RWPE1 (cell line): ENCODE results near the gene ANGPTL4.
A peak's percentile ranks its signal among the peaks of the same experiment; 100 is the strongest.
"Not testable (repeated sequence)": the region's sequence is repeated elsewhere in the genome, so short reads cannot be mapped to it uniquely, and the experiment has no call there.

Experiments
- CTCF ChIA-PET: fragments of 350-600 bp; sonication (Branson Sonifier 250); formaldehyde crosslinking; extraction: SDS; loops from one replicate; lab custom pipeline; 2021; lab: Yijun Ruan, JAX
- POLR2A ChIA-PET: fragments of 400-600 bp; formaldehyde crosslinking; extraction: SDS; loops from one replicate; lab custom pipeline; 2020; ENCODE audit warnings: antibody characterized with exemption; ENCODE audit not compliant: low non-redundant PET; lab: Yijun Ruan, JAX
- DNase-seq: peaks from one replicate; pipeline ENCODE4 v3.0.0; 2012; ENCODE audit warnings: low spot score
- H3K27ac ChIP-seq: fragments of 450-650 bp; 2 replicates; pipeline ENCODE4 v1.5.1; 2017
- CTCF ChIP-seq: fragments of 450-650 bp; conservative IDR thresholded peaks from 2 replicates; pipeline ENCODE4 v1.5.1; 2017; ENCODE audit warnings: low read depth, mild to moderate bottlenecking

Gene ANGPTL4

GRCh38 chr19:8338835-8339234, 25.1 kb upstream of the ANGPTL4 start:
- no peak for DNase-seq
- H3K27ac ChIP-seq = no peak overlapping the region
- no peak for TF ChIP-seq CTCF
- ChIA-PET POLR2A (no interaction called here), CTCF (interaction anchor here (0.6 kb wide), 1 partner anchor 1116 kb away, joined by 3 read pairs; no protein-coding TSS in a partner anchor)

- ChIA-PET CTCF (interaction anchor here (0.6 to 1.6 kb wide), 3 partner anchors 14 to 95 kb away, joined by 3 to 8 read pairs (median 6); no protein-coding TSS in a partner anchor), POLR2A (no interaction called here)
Measured at GRCh38 chr19:8340341-8341096, 23.4 kb upstream of the ANGPTL4 start.

GRCh38 chr19:8341504-8341903, 22.5 kb upstream of the ANGPTL4 start:
- POLR2A ChIA-PET, DNase-seq: not testable (repeated sequence)

More at GRCh38 chr19:8340341-8341096, 23.4 kb upstream of the ANGPTL4 start:
- TF ChIP-seq CTCF = no peak
- DNase-seq = no peak
- H3K27ac ChIP-seq = no peak overlapping the region

GRCh38 chr19:8342316-8342683, 21.7 kb upstream of the ANGPTL4 start:
- no peak overlapping the region for H3K27ac ChIP-seq
- TF ChIP-seq CTCF = no peak
- ChIA-PET CTCF (interaction anchor here (0.6 to 0.9 kb wide), 2 partner anchors 11 to 663 kb away, joined by 5 to 10 read pairs; no protein-coding TSS in a partner anchor), POLR2A (no interaction called here)
- no peak for DNase-seq

More at GRCh38 chr19:8341504-8341903, 22.5 kb upstream of the ANGPTL4 start:
- CTCF ChIA-PET = interaction anchor here (0.6 to 1.6 kb wide), 3 partner anchors 13 to 94 kb away, joined by 3 to 8 read pairs (median 6); no protein-coding TSS in a partner anchor
- H3K27ac ChIP-seq = not testable (repeated sequence)

- no peak for TF ChIP-seq CTCF
- no peak within 1 kb of the TSS for H3K27ac ChIP-seq
- ChIA-PET CTCF (interaction anchor here (0.6 to 2.2 kb wide), 3 partner anchors 10 to 663 kb away, joined by 5 to 10 read pairs (median 8); no protein-coding TSS in a partner anchor), POLR2A (no interaction called here)
- DNase-seq = peak; percentile 99
Measured at GRCh38 chr19:8342684-8343482, 21.1 kb upstream of the ANGPTL4 start, which contains the start of gene KANK3. KANK3 (minus strand) TSS chr19:8343262; CDS start chr19:8337828, 5,434 bp downstream.

- no peak for TF ChIP-seq CTCF
- no peak overlapping the region for H3K27ac ChIP-seq
- ChIA-PET POLR2A (no interaction called here), CTCF (interaction anchor here (2.2 kb wide), 1 partner anchor 11 kb away, joined by 8 read pairs; no protein-coding TSS in a partner anchor)
- no peak for DNase-seq
Measured at GRCh38 chr19:8343483-8343844, 20.5 kb upstream of the ANGPTL4 start.

GRCh38 chr19:8349629-8350372, 14.2 kb upstream of the ANGPTL4 start:
- H3K27ac ChIP-seq, CTCF ChIA-PET, DNase-seq: not testable (repeated sequence)
- POLR2A ChIA-PET = interaction anchor here (0.6 kb wide), 1 partner anchor 61 kb away, joined by 3 read pairs; no protein-coding TSS in a partner anchor
